Measurements from ENCODE around the gene FYN.

Gene FYN

GRCh38 chr6:111738156-111738555 lies 135.1 kb downstream of the FYN start:
- no peak overlapping the region for H3K4me3 ChIP-seq (ENCODE audit: extremely low read depth, insufficient read depth, low read length, poor library complexity, severe bottlenecking)
- peaks cover 20% of the 10 kb centered on the region for H3K4me1 ChIP-seq (ENCODE audit: control insufficient read depth, insufficient read depth, low read length, poor library complexity, severe bottlenecking)
- no peak overlapping the region for H3K27ac ChIP-seq (ENCODE audit: low read depth, low read length, severe bottlenecking)
- H3K9me3 ChIP-seq (ENCODE audit: control insufficient read depth, low read length) = peaks cover 8% of the 10 kb centered on the region
- H3K36me3 ChIP-seq (ENCODE audit: control insufficient read depth, insufficient read depth, low read length) = peaks cover 76% of the 10 kb centered on the region
- 100% methylated on average over 1 of the region's 3 CpGs for WGBS, 2 experiments (ENCODE audit: insufficient coverage in 2 of 2)

- H3K9me3 ChIP-seq (ENCODE audit: control insufficient read depth, low read length) = peaks cover 18% of the 10 kb centered on the region
- 80% methylated on average over 2 of the region's 3 CpGs; no CpG with 5 or more reads in 1 of the 2 experiments for WGBS, 2 experiments (ENCODE audit: insufficient coverage in 2 of 2)
- H3K4me3 ChIP-seq (ENCODE audit: extremely low read depth, insufficient read depth, low read length, poor library complexity, severe bottlenecking) = no peak overlapping the region
- H3K36me3 ChIP-seq (ENCODE audit: control insufficient read depth, insufficient read depth, low read length) = peaks cover 76% of the 10 kb centered on the region
- peaks cover 20% of the 10 kb centered on the region for H3K4me1 ChIP-seq (ENCODE audit: control insufficient read depth, insufficient read depth, low read length, poor library complexity, severe bottlenecking)
- peak overlapping the region; percentile 8 for H3K27ac ChIP-seq (ENCODE audit: low read depth, low read length, severe bottlenecking)
Observed at GRCh38 chr6:111737065-111737521, 136.2 kb downstream of the FYN start.

- Histone ChIP-seq H3K4me3 (ENCODE audit: extremely low read depth, insufficient read depth, low read length, poor library complexity, severe bottlenecking) (no peak overlapping the region), H3K9me3 (ENCODE audit: control insufficient read depth, low read length) (peaks cover 20% of the 10 kb centered on the region), H3K27ac (ENCODE audit: low read depth, low read length, severe bottlenecking) (no peak overlapping the region), H3K36me3 (ENCODE audit: control insufficient read depth, insufficient read depth, low read length) (peaks cover 68% of the 10 kb centered on the region), H3K4me1 (ENCODE audit: control insufficient read depth, insufficient read depth, low read length, poor library complexity, severe bottlenecking) (peaks cover 20% of the 10 kb centered on the region)
- WGBS, 2 experiments (ENCODE audit: insufficient coverage in 2 of 2) = 93 to 96% methylated on average over 3 of the region's 4 CpGs
Observed at GRCh38 chr6:111736005-111736608, 137.1 kb downstream of the FYN start.

GRCh38 chr6:111734068-111735061 lies 138.9 kb downstream of the FYN start:
- no peak overlapping the region for H3K4me3 ChIP-seq (ENCODE audit: extremely low read depth, insufficient read depth, low read length, poor library complexity, severe bottlenecking)
- no peak overlapping the region for H3K27ac ChIP-seq (ENCODE audit: low read depth, low read length, severe bottlenecking)
- H3K36me3 ChIP-seq (ENCODE audit: control insufficient read depth, insufficient read depth, low read length) = peaks cover 57% of the 10 kb centered on the region
- peaks cover 20% of the 10 kb centered on the region for H3K9me3 ChIP-seq (ENCODE audit: control insufficient read depth, low read length)
- WGBS, 2 experiments (ENCODE audit: insufficient coverage in 2 of 2) = 84 to 89% methylated on average over 4 of the region's 4 CpGs
- H3K4me1 ChIP-seq (ENCODE audit: control insufficient read depth, insufficient read depth, low read length, poor library complexity, severe bottlenecking) = peaks cover 20% of the 10 kb centered on the region

DNA sequence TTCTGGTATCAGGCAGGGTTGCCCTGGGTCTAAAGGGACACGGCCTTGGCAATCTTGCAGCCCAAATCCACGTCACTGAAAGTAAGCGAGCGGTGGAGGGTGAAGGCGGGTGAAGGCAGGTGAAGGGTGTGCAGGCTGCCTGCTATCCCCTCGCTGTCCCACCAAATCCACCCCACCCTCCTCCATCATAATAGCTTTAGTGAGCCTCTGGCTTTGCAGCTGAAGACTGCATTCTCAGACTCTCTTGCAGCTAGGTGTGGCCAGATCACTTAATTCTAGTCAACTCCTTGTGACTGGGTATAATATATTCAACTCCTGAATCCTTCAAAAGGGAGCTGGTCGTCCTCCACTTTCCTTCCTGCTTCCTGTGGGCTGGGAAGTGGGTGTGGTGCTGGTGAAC lies 140.9 kb downstream of the FYN start:
- H3K4me1 ChIP-seq (ENCODE audit: control insufficient read depth, insufficient read depth, low read length, poor library complexity, severe bottlenecking) = peaks cover 5% of the 10 kb centered on the region
- no peak overlapping the region for H3K27ac ChIP-seq (ENCODE audit: low read depth, low read length, severe bottlenecking)
- H3K4me3 ChIP-seq (ENCODE audit: extremely low read depth, insufficient read depth, low read length, poor library complexity, severe bottlenecking) = no peak overlapping the region
- peaks cover 20% of the 10 kb centered on the region for H3K9me3 ChIP-seq (ENCODE audit: control insufficient read depth, low read length)
- 98 to 100% methylated on average over 1 to 5 of the region's 7 CpGs for WGBS, 2 experiments (ENCODE audit: insufficient coverage in 2 of 2)
- peaks cover 53% of the 10 kb centered on the region for H3K36me3 ChIP-seq (ENCODE audit: control insufficient read depth, insufficient read depth, low read length)

GRCh38 chr6:111731456-111732195 lies 141.6 kb downstream of the FYN start:
- peaks cover 20% of the 10 kb centered on the region for H3K9me3 ChIP-seq (ENCODE audit: control insufficient read depth, low read length)
- no peak overlapping the region for H3K4me3 ChIP-seq (ENCODE audit: extremely low read depth, insufficient read depth, low read length, poor library complexity, severe bottlenecking)
- 21 to 29% methylated on average over 3 to 4 of the region's 6 CpGs for WGBS, 2 experiments (ENCODE audit: insufficient coverage in 2 of 2)
- H3K4me1 ChIP-seq (ENCODE audit: control insufficient read depth, insufficient read depth, low read length, poor library complexity, severe bottlenecking) = no peaks in the 10 kb centered on the region
- peak overlapping the region; percentile 50 for H3K27ac ChIP-seq (ENCODE audit: low read depth, low read length, severe bottlenecking)
- H3K36me3 ChIP-seq (ENCODE audit: control insufficient read depth, insufficient read depth, low read length) = peaks cover 57% of the 10 kb centered on the region

DNA sequence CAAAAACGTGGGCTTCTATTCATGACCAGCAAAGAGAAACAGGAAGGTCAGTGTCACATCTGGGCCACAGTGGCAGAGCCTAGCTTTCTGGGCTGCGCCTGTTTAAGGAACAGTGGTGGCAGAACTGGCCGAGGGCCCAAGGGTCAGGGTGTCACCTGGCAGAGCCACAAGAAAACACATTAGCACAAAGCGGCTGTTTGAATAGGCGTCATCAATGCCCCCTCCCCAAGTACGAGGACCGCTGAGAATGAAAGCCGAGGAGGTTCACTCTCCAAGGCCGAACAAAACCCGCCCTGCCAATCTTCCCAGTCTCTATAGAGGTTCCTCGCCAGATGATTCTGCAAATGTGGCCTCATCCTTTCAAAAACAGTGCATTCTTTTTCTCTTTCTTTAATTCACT lies 142.4 kb downstream of the FYN start:
- WGBS, 2 experiments (ENCODE audit: insufficient coverage in 2 of 2) = 52 to 67% methylated on average over 10 of the region's 11 CpGs
- Histone ChIP-seq H3K36me3 (ENCODE audit: control insufficient read depth, insufficient read depth, low read length) (peaks cover 57% of the 10 kb centered on the region), H3K4me3 (ENCODE audit: extremely low read depth, insufficient read depth, low read length, poor library complexity, severe bottlenecking) (no peak overlapping the region), H3K9me3 (ENCODE audit: control insufficient read depth, low read length) (peaks cover 20% of the 10 kb centered on the region), H3K27ac (ENCODE audit: low read depth, low read length, severe bottlenecking) (peak overlapping the region; percentile 50), H3K4me1 (ENCODE audit: control insufficient read depth, insufficient read depth, low read length, poor library complexity, severe bottlenecking) (no peaks in the 10 kb centered on the region)

GRCh38 chr6:111727802-111728201 lies 145.4 kb downstream of the FYN start:
- WGBS, 2 experiments (ENCODE audit: insufficient coverage in 2 of 2) = 74% methylated on average over 3 of the region's 3 CpGs; no CpG with 5 or more reads in 1 of the 2 experiments
- no peak overlapping the region for H3K4me3 ChIP-seq (ENCODE audit: extremely low read depth, insufficient read depth, low read length, poor library complexity, severe bottlenecking)
- H3K36me3 ChIP-seq (ENCODE audit: control insufficient read depth, insufficient read depth, low read length) = peaks cover 33% of the 10 kb centered on the region
- no peak overlapping the region for H3K27ac ChIP-seq (ENCODE audit: low read depth, low read length, severe bottlenecking)
- peaks cover 9% of the 10 kb centered on the region for H3K9me3 ChIP-seq (ENCODE audit: control insufficient read depth, low read length)
- peaks cover 3% of the 10 kb centered on the region for H3K4me1 ChIP-seq (ENCODE audit: control insufficient read depth, insufficient read depth, low read length, poor library complexity, severe bottlenecking)

GRCh38 chr6:111727041-111727440 lies 146.2 kb downstream of the FYN start:
- WGBS, 2 experiments (ENCODE audit: insufficient coverage in 2 of 2) = 89 to 100% methylated on average over 4 of the region's 5 CpGs
- Histone ChIP-seq H3K27ac (ENCODE audit: low read depth, low read length, severe bottlenecking) (no peak overlapping the region), H3K4me1 (ENCODE audit: control insufficient read depth, insufficient read depth, low read length, poor library complexity, severe bottlenecking) (peaks cover 3% of the 10 kb centered on the region), H3K9me3 (ENCODE audit: control insufficient read depth, low read length) (peaks cover 2% of the 10 kb centered on the region), H3K4me3 (ENCODE audit: extremely low read depth, insufficient read depth, low read length, poor library complexity, severe bottlenecking) (no peak overlapping the region), H3K36me3 (ENCODE audit: control insufficient read depth, insufficient read depth, low read length) (peaks cover 29% of the 10 kb centered on the region)

GRCh38 chr6:111725446-111726112 lies 147.7 kb downstream of the FYN start:
- H3K27ac ChIP-seq (ENCODE audit: low read depth, low read length, severe bottlenecking) = no peak overlapping the region
- no peaks in the 10 kb centered on the region for H3K9me3 ChIP-seq (ENCODE audit: control insufficient read depth, low read length)
- peaks cover 3% of the 10 kb centered on the region for H3K4me1 ChIP-seq (ENCODE audit: control insufficient read depth, insufficient read depth, low read length, poor library complexity, severe bottlenecking)
- H3K36me3 ChIP-seq (ENCODE audit: control insufficient read depth, insufficient read depth, low read length) = peaks cover 36% of the 10 kb centered on the region
- no peak overlapping the region for H3K4me3 ChIP-seq (ENCODE audit: extremely low read depth, insufficient read depth, low read length, poor library complexity, severe bottlenecking)
- WGBS, 2 experiments (ENCODE audit: insufficient coverage in 2 of 2) = 91 to 97% methylated on average over 6 of the region's 7 CpGs
